ENCODE data around the gene HS2ST1. TPM values are rescaled to one million over a fixed set of nuclear protein-coding genes. Genes with fewer than 3 reads are reported as not detected.
"Not testable (repeated sequence)": the region's sequence is repeated elsewhere in the genome, so short reads cannot be mapped to it uniquely, and the experiment has no call there.

Gene HS2ST1
- total and polyA plus RNA-seq, 11 donors = 3.4 to 20.3 (median 13.6) TPM

DNA sequence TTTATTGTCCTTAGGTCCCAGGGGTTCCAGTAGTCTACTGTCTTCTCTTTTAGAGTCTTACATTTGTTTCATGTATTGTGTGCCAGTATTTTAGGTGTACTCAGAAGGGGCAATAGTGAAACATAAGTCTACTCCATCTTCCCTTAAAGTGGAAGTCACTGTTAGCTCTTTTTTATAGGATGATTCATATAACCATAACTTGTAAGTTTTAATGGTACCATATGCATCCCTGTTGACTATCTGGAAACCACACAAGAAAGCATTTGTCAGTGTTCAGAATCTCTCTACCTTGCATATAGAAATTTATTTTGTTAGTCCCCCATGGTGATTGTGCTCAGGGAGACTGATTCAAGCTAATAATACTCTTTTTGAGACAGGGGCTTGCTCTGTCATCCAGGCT, 149.9 kb downstream of the HS2ST1 start:
- intact Hi-C loops (cut with DNase I) = no loop called here

DNA sequence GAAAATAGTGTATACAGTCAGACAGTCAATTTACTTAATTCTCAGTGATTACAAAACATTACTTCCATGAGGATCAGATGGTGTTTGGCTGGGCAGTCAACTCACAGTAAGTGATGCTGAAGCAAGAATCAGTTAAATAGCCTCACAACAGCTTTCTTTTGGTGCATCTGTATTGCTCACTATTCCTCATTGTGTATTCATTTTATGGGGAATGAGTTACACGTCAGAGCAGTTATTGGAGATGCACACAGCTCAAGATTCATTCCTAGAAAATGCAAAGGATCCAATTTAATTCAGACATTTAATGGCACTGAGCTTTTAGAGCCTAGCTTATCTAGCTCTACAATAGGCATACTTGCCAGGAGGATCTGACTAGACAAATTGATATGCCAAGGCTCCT, 150.6 kb downstream of the HS2ST1 start:
- WGBS, 4 donors = 92 to 94% (median 93%) methylated on average over 1 of the region's 1 CpG
- intact Hi-C loops (cut with DNase I) = no loop called here
- Histone ChIP-seq H3K4me3 (no peak overlapping the region), H3K36me3 (no peaks in the 10 kb centered on the region), H3K9me3 (peaks cover 0 to 9% (median 0%) of the 10 kb centered on the region in 12 donors), H3K4me1 (peaks cover 0 to 12% (median 0%) of the 10 kb centered on the region in 12 donors), H3K27ac (no peak overlapping the region), H3K27me3 (no peaks in the 10 kb centered on the region)
- DNase-seq (no peak), ATAC-seq (no peak)
- TF ChIP-seq POLR2A (IDR thresholded peaks at IDR 0.05) = no peak
- TF ChIP-seq, protein P1, sequence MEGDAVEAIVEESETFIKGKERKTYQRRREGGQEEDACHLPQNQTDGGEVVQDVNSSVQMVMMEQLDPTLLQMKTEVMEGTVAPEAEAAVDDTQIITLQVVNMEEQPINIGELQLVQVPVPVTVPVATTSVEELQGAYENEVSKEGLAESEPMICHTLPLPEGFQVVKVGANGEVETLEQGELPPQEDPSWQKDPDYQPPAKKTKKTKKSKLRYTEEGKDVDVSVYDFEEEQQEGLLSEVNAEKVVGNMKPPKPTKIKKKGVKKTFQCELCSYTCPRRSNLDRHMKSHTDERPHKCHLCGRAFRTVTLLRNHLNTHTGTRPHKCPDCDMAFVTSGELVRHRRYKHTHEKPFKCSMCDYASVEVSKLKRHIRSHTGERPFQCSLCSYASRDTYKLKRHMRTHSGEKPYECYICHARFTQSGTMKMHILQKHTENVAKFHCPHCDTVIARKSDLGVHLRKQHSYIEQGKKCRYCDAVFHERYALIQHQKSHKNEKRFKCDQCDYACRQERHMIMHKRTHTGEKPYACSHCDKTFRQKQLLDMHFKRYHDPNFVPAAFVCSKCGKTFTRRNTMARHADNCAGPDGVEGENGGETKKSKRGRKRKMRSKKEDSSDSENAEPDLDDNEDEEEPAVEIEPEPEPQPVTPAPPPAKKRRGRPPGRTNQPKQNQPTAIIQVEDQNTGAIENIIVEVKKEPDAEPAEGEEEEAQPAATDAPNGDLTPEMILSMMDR (IDR thresholded peaks at IDR 0.05) = no peak

More for the DNA sequence above, 149.9 kb downstream of the HS2ST1 start:
- Histone ChIP-seq H3K4me1 (peaks cover 0 to 12% (median 0%) of the 10 kb centered on the region in 12 donors), H3K9me3 (peaks cover 0 to 9% (median 0%) of the 10 kb centered on the region in 12 donors), H3K36me3 (no peaks in the 10 kb centered on the region), H3K4me3 (no peak overlapping the region), H3K27me3 (no peaks in the 10 kb centered on the region), H3K27ac (no peak overlapping the region)
- DNase-seq (no peak), ATAC-seq (no peak)
- TF ChIP-seq, protein P1 (IDR thresholded peaks at IDR 0.05) = no peak
- TF ChIP-seq POLR2A (IDR thresholded peaks at IDR 0.05) = no peak

DNA sequence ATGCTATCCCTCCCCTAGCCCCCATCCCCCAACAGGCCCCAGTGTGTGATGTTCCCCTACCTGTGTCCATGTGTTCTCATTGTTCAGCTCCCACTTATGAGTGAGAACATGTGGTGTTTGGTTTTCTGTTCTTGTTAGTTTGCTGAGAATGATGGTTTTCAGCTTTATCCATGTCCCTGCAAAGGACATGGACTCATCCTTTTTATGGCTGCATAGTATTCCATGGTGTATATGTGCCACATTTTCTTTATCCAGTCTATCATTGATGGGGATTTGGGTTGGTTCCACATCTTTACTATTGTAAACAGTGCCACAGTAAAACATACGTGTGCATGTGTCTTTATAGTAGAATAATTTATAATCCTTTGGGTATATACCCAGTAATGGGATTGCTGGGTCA, 152.3 kb downstream of the HS2ST1 start:
- DNase-seq; ATAC-seq; H3K36me3 ChIP-seq; H3K4me3 ChIP-seq; H3K9me3 ChIP-seq; H3K4me1 ChIP-seq; H3K27me3 ChIP-seq; intact Hi-C loops (cut with DNase I); H3K27ac ChIP-seq: not testable (repeated sequence)
- 96 to 100% (median 98%) methylated on average over 1 of the region's 1 CpG for WGBS, 4 donors

DNA sequence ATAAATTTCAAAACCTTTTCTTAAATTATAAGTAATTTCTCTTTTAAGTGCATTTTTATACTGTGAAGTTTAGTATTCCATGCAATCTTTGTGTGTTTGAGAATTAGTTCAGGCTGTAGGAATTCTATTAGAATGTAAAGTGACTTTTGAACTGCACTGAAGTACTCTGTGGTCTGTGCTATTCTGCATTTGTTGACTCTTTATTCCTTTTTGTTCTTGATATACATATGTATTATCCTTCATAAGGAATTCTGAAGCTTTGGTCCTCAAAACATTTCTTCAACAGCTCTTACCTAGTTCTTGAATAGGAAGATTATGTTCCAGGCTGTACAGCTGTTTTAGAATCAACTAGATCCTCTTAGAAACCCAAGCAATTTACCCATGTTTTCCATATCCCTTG, 158.0 kb downstream of the HS2ST1 start:
- no peak for TF ChIP-seq POLR2A (IDR thresholded peaks at IDR 0.05)
- TF ChIP-seq, protein P1 (IDR thresholded peaks at IDR 0.05) = no peak
- ATAC-seq (no peak), DNase-seq (no peak)
- Histone ChIP-seq H3K4me3 (peak overlapping the region in 6 of 12 donors; percentile 3 to 36 (median 18)), H3K36me3 (no peaks in the 10 kb centered on the region), H3K9me3 (no peaks in the 10 kb centered on the region), H3K27ac (peak overlapping the region in 4 of 12 donors; percentile 19 to 34 (median 26)), H3K4me1 (peaks cover 0 to 17% (median 1%) of the 10 kb centered on the region in 12 donors), H3K27me3 (no peaks in the 10 kb centered on the region)
- intact Hi-C loops (cut with DNase I) = loop anchor here in 1 of 10 donors (10.0 kb wide), 1 partner anchor 368 kb away; the partner anchor contains the start of gene SH3GLB1

DNA sequence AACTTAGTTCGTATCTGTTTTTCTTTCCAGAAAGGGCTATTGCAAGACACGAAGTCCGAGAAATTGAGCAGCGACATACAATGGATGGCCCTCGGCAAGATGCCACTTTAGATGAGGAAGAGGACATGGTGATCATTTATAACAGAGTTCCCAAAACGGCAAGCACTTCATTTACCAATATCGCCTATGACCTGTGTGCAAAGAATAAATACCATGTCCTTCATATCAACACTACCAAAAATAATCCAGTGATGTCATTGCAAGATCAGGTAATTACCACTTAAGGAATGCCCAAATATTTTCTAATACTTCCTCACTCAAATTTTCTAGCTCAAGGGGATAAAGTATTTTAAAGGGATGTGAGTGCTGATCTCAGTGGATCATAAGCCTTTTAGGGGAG, 158.5 kb downstream of the HS2ST1 start:
- Histone ChIP-seq H3K9me3 (no peaks in the 10 kb centered on the region), H3K27me3 (no peaks in the 10 kb centered on the region), H3K36me3 (no peaks in the 10 kb centered on the region), H3K27ac (peak overlapping the region in 5 of 12 donors; percentile 19 to 34 (median 31)), H3K4me1 (peaks cover 0 to 17% (median 1%) of the 10 kb centered on the region in 12 donors), H3K4me3 (peak overlapping the region in 8 of 12 donors; percentile 3 to 36 (median 23))
- DNase-seq = no peak
- peak; percentile 37 to 75 (median 64) for ATAC-seq
- intact Hi-C loops (cut with DNase I) = loop anchor here in 1 of 10 donors (10.0 kb wide), 1 partner anchor 368 kb away; the partner anchor contains the start of gene SH3GLB1
- TF ChIP-seq POLR2A (IDR thresholded peaks at IDR 0.05) = no peak
- TF ChIP-seq, protein P1 (IDR thresholded peaks at IDR 0.05) = no peak
- WGBS, 4 donors = 48 to 61% (median 58%) methylated on average over 7 of the region's 7 CpGs
